Calu3 (cell line): ENCODE data around the gene PLXNB2. TPM values are rescaled to one million over a fixed set of nuclear protein-coding genes. Genes with fewer than 3 reads are reported as not detected.
A peak's percentile ranks its signal among the peaks of the same experiment; 100 is the strongest.

ENCODE experiments used
- BruUV-seq: library from RNA; stranded (reverse); fragments of 400-500 nt; replicated peaks from 2 replicates; lab custom pipeline; 2021; lab: Mats Ljungman, UMichigan
- CTCF ChIA-PET: fragments of 300-600 bp; sonication (Branson Sonifier 250); formaldehyde crosslinking; loops from one replicate; lab custom pipeline; 2022; ENCODE audit warnings: antibody characterized with exemption; lab: Charles Lee
- DNase-seq: peaks from one replicate; pipeline ENCODE4 v3.0.0; 2022
- H3K27ac Mint-ChIP-seq: one replicate; pipeline ENCODE4 v1.8.0; 2022; ENCODE audit warnings: mixed read lengths; ENCODE audit not compliant: unreplicated experiment
- H3K27me3 Mint-ChIP-seq: one replicate; pipeline ENCODE4 v1.8.0; 2022; ENCODE audit warnings: mixed read lengths; ENCODE audit not compliant: unreplicated experiment
- H3K36me3 Mint-ChIP-seq: one replicate; pipeline ENCODE4 v1.8.0; 2022; ENCODE audit warnings: mild to moderate bottlenecking, moderate library complexity, mixed read lengths; ENCODE audit not compliant: insufficient read depth, unreplicated experiment
- H3K4me1 Mint-ChIP-seq: one replicate; pipeline ENCODE4 v1.8.0; 2022; ENCODE audit warnings: mild to moderate bottlenecking, low read depth, mixed read lengths; ENCODE audit not compliant: unreplicated experiment
- H3K4me3 Mint-ChIP-seq: one replicate; pipeline ENCODE4 v1.8.0; 2022; ENCODE audit warnings: mild to moderate bottlenecking, low read depth, moderate library complexity, mixed read lengths; ENCODE audit not compliant: unreplicated experiment
- H3K9me3 Mint-ChIP-seq: one replicate; pipeline ENCODE4 v1.8.0; 2022; ENCODE audit warnings: low read depth, mixed read lengths; ENCODE audit not compliant: unreplicated experiment
- CTCF ChIP-seq: fragments of 200-600 bp; IDR thresholded peaks from one replicate; pipeline ENCODE4 v1.8.0; 2022; ENCODE audit warnings: antibody characterized with exemption; ENCODE audit not compliant: unreplicated experiment
- intact Hi-C: fragments of 100-400 bp; cut with micrococcal nuclease; formaldehyde crosslinking; loops from one replicate; pipeline ENCODE4 v1.10.0; 2022; ENCODE audit not compliant: unreplicated experiment
- total RNA-seq: library from RNA; stranded (reverse); gene quantifications from 2 replicates; pipeline ENCODE4 v1.2.3, GENCODE V29; 2022

Gene PLXNB2
- total RNA-seq, 1 experiment from 2014 or later = 298 TPM

GRCh38 chr22:50264946-50265669 lies 42.3 kb downstream of the PLXNB2 start:
- no peak for TF ChIP-seq CTCF
- H3K4me1 Mint-ChIP-seq = peaks cover 24% of the 10 kb centered on the region
- intact Hi-C loops = no loop called here
- H3K9me3 Mint-ChIP-seq = no peaks in the 10 kb centered on the region
- BruUV-seq = no TSS peak
- CTCF ChIA-PET = no interaction called here
- H3K36me3 Mint-ChIP-seq = peaks cover 27% of the 10 kb centered on the region
- no peak overlapping the region for H3K4me3 Mint-ChIP-seq
- H3K27ac Mint-ChIP-seq = no peak overlapping the region
- no peak for DNase-seq
- no peaks in the 10 kb centered on the region for H3K27me3 Mint-ChIP-seq

DNA sequence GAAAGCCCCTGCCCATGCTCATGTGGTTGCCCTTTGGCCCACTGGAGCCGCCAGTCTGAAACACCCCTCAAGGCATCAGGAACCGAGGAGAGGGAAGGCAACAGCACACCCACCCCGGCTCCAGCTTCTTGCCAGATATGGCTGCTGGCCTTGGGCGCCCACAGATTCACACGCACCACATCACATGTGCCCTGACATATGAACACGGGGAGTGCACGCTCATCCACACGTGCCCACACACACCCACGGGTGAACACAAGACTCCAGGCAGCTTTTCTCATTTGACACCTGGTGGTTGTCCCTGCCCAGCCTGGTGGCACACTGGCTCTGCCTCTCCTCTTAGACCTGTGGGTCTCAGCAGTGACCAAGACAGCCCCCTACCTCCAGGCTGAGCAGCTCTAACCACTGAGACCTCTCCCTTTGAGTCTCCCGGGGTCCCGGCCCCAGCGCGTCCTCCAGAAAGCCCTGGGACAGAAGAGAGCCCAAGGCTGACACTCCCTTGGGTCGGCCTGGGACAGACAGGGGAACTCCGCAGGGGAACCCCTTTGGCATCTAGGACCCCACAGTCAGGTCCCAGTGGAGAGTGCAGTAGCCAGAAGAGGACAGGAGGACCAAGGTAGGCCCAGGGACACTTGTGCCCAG lies 43.2 kb downstream of the PLXNB2 start:
- intact Hi-C loops = no loop called here
- CTCF ChIA-PET = no interaction called here

DNA sequence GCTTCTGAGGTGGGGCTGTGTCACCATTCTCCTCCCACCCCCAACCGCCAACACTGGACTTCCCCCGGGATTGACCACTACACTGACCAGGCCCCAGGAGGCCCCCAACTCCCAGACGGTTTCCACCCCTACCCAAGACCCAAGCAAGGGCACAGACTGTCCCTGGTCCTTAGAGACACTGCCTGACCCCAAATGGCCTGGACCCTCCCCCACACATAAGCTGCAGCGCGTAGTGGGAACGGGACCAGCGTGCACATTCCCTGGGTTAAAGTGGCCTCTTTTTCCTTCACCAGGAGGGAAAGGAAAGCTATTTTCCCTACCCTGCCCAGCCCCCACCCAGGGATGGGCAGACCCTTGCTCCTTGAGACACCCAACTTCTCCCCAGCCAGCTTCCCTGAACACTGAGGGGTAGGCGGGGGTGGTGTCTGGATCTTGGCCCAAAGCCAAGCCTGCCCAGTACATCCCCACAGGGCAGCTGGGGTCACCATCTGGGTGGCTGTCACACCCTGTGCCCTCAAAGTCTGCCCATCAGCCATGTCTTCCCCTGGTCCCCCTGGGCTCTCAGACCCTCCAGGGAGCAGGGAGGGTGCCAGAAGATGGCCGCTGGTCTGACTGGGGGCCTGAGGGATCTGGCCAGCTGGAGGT lies 44.4 kb downstream of the PLXNB2 start:
- Mint-ChIP-seq H3K27me3 (no peaks in the 10 kb centered on the region), H3K4me3 (no peak overlapping the region), H3K4me1 (peaks cover 9% of the 10 kb centered on the region), H3K27ac (no peak overlapping the region), H3K9me3 (no peaks in the 10 kb centered on the region), H3K36me3 (peaks cover 21% of the 10 kb centered on the region)
- no peak for TF ChIP-seq CTCF
- CTCF ChIA-PET = interaction anchor here (0.7 to 1.0 kb wide), 2 partner anchors 43 to 79 kb away, joined by 3 to 4 read pairs; no protein-coding TSS in a partner anchor
- no TSS peak for BruUV-seq
- intact Hi-C loops = no loop called here
- no peak for DNase-seq

More for the DNA sequence above, 43.2 kb downstream of the PLXNB2 start:
- no peaks in the 10 kb centered on the region for H3K27me3 Mint-ChIP-seq
- peaks cover 22% of the 10 kb centered on the region for H3K36me3 Mint-ChIP-seq
- no peak overlapping the region for H3K4me3 Mint-ChIP-seq
- no TSS peak for BruUV-seq
- H3K9me3 Mint-ChIP-seq = no peaks in the 10 kb centered on the region
- H3K27ac Mint-ChIP-seq = no peak overlapping the region
- TF ChIP-seq CTCF = no peak
- DNase-seq = no peak
- H3K4me1 Mint-ChIP-seq = peaks cover 20% of the 10 kb centered on the region

DNA sequence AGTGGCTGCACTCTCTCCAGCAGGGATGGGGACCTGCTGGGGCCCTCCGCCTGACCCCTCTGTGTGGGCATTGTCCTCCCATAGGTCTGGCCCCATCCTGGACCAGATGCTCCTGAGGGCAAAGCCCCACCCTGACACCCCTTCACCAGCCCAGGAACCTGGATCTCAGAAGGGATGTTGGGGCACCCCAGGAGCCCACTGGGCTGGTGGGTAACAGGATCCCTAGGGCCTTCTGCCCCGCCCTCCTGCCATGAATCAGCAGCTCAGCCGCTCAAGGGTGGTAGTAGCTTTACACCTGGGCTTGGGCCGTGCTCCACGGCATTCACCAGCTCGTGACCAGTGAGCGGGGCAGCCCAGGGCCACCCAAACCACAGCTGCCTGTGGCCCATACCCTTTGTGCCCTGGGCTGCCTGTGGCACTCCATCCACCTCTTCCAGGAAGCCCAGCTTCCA lies 45.0 kb downstream of the PLXNB2 start:
- peak overlapping the region; percentile 72 for H3K27ac Mint-ChIP-seq
- peak overlapping the region; percentile 61 for H3K4me3 Mint-ChIP-seq
- no peaks in the 10 kb centered on the region for H3K27me3 Mint-ChIP-seq
- peaks cover 21% of the 10 kb centered on the region for H3K36me3 Mint-ChIP-seq
- BruUV-seq = no TSS peak
- CTCF ChIA-PET = interaction anchor here (0.7 to 1.0 kb wide), 2 partner anchors 44 to 79 kb away, joined by 3 to 4 read pairs; no protein-coding TSS in a partner anchor
- DNase-seq = peak; percentile 58
- TF ChIP-seq CTCF = no peak
- intact Hi-C loops = no loop called here
- H3K9me3 Mint-ChIP-seq = no peaks in the 10 kb centered on the region
- H3K4me1 Mint-ChIP-seq = peaks cover 9% of the 10 kb centered on the region
